DOHH2 (cell line): ENCODE data around the gene TPD52L2.

Experiments used
- H3F3A ChIP-seq: fragments of 200-600 bp; sonication (generic), shearing (Covaris generic); 2 replicates; pipeline ENCODE4 v1.6.0; 2016; ENCODE audit warnings: antibody characterized with exemption, mild to moderate bottlenecking; ENCODE audit not compliant: control insufficient read depth, insufficient read depth
- H3K27ac ChIP-seq: fragments of 200-600 bp; sonication (generic); 2 replicates; pipeline ENCODE4 v1.5.1; 2014; ENCODE audit warnings: low read depth, mild to moderate bottlenecking, low read length, moderate library complexity
- H3K27me3 ChIP-seq: fragments of 200-600 bp; sonication (generic); 2 replicates; pipeline ENCODE4 v1.6.1; 2014; ENCODE audit warnings: mild to moderate bottlenecking, low read length, mixed read lengths; ENCODE audit not compliant: control insufficient read depth
- H3K36me3 ChIP-seq: fragments of 200-600 bp; sonication (generic); 2 replicates; pipeline ENCODE4 v1.6.1; 2014; ENCODE audit warnings: mild to moderate bottlenecking, low read length, moderate library complexity, mixed read lengths; ENCODE audit not compliant: control insufficient read depth
- H3K4me1 ChIP-seq: fragments of 200-600 bp; sonication (generic); 2 replicates; pipeline ENCODE4 v1.6.1; 2014; ENCODE audit warnings: mild to moderate bottlenecking, low read length, mixed read lengths; ENCODE audit not compliant: control insufficient read depth
- H3K4me2 ChIP-seq: fragments of 200-600 bp; sonication (generic); 2 replicates; pipeline ENCODE4 v1.6.0; 2014; ENCODE audit warnings: mild to moderate bottlenecking, low read length, moderate library complexity
- H3K4me3 ChIP-seq: fragments of 200-600 bp; sonication (generic); 2 replicates; pipeline ENCODE4 v1.5.1; 2014; ENCODE audit warnings: mild to moderate bottlenecking, low read length, mixed read lengths
- H3K79me2 ChIP-seq: fragments of 200-600 bp; sonication (generic); 2 replicates; pipeline ENCODE4 v1.6.1; 2014; ENCODE audit warnings: mild to moderate bottlenecking, low read length, mixed read lengths; ENCODE audit not compliant: control insufficient read depth
- H3K9me2 ChIP-seq: fragments of 200-600 bp; sonication (generic); replicated peaks from 2 replicates; pipeline ENCODE4 v1.6.1; 2014; ENCODE audit warnings: mild to moderate bottlenecking, low read length, mixed read lengths; ENCODE audit not compliant: control insufficient read depth
- H3K9me3 ChIP-seq: fragments of 200-600 bp; sonication (generic); 2 replicates; pipeline ENCODE4 v1.6.1; 2014; ENCODE audit warnings: antibody characterized with exemption, low read length, mixed read lengths; ENCODE audit not compliant: control insufficient read depth, insufficient read depth
- H4K20me1 ChIP-seq: fragments of 200-600 bp; sonication (generic); 2 replicates; pipeline ENCODE4 v1.6.0; 2014; ENCODE audit warnings: low read depth, mild to moderate bottlenecking, antibody characterized with exemption, low read length, moderate library complexity; ENCODE audit not compliant: control insufficient read depth, insufficient read depth
- CTCF ChIP-seq: fragments of 200-600 bp; sonication (generic); IDR thresholded peaks from one replicate; pipeline ENCODE4 v1.5.1; 2014; ENCODE audit warnings: antibody characterized with exemption, mild to moderate bottlenecking, low read depth, low read length; ENCODE audit not compliant: poor library complexity, severe bottlenecking
- EZH2phosphoT487 ChIP-seq: fragments of 200-600 bp; sonication (generic); IDR thresholded peaks from 2 replicates; pipeline ENCODE4 v1.6.1; 2017; ENCODE audit warnings: borderline replicate concordance, mild to moderate bottlenecking, antibody characterized with exemption, low read length, moderate library complexity, mixed read lengths

The TPD52L2 gene

GRCh38 chr20:63854766-63855362 is 10.2 kb upstream of the TPD52L2 start:
- H3K27ac ChIP-seq, result no peak overlapping the region
- H3K36me3 ChIP-seq, result no peaks in the 10 kb centered on the region
- H3K27me3 ChIP-seq, result peaks cover 9% of the 10 kb centered on the region
- no peaks in the 10 kb centered on the region for H3K9me3 ChIP-seq
- TF ChIP-seq CTCF (no peak), EZH2phosphoT487 (no peak)
- H4K20me1 ChIP-seq, result no peaks in the 10 kb centered on the region
- H3K9me2 ChIP-seq, result no peaks in the 10 kb centered on the region
- no peak overlapping the region for H3K4me2 ChIP-seq
- H3K4me3 ChIP-seq, result no peak overlapping the region
- H3F3A ChIP-seq, result no peaks in the 10 kb centered on the region
- H3K79me2 ChIP-seq, result no peaks in the 10 kb centered on the region
- H3K4me1 ChIP-seq, result peaks cover 12% of the 10 kb centered on the region

- no peaks in the 10 kb centered on the region for H3F3A ChIP-seq
- TF ChIP-seq EZH2phosphoT487 (no peak), CTCF (no peak)
- H3K9me3 ChIP-seq, result no peaks in the 10 kb centered on the region
- H4K20me1 ChIP-seq, result no peaks in the 10 kb centered on the region; the same call in 1 of the 2 replicates
- peaks cover 12% of the 10 kb centered on the region for H3K4me1 ChIP-seq
- H3K79me2 ChIP-seq, result no peaks in the 10 kb centered on the region
- H3K36me3 ChIP-seq, result no peaks in the 10 kb centered on the region
- H3K27ac ChIP-seq, result no peak overlapping the region
- H3K4me3 ChIP-seq, result no peak overlapping the region
- no peaks in the 10 kb centered on the region for H3K9me2 ChIP-seq
- H3K27me3 ChIP-seq, result peaks cover 9% of the 10 kb centered on the region
- no peak overlapping the region for H3K4me2 ChIP-seq
Measured at GRCh38 chr20:63855363-63856097, 9.5 kb upstream of the TPD52L2 start.

GRCh38 chr20:63856098-63856511 is 9.0 kb upstream of the TPD52L2 start:
- peaks cover 12% of the 10 kb centered on the region for H3K4me1 ChIP-seq
- no peaks in the 10 kb centered on the region for H3K79me2 ChIP-seq
- no peaks in the 10 kb centered on the region for H3F3A ChIP-seq
- H3K27ac ChIP-seq, result no peak overlapping the region
- no peaks in the 10 kb centered on the region; the same call in 1 of the 2 replicates for H4K20me1 ChIP-seq
- no peaks in the 10 kb centered on the region for H3K9me3 ChIP-seq
- H3K9me2 ChIP-seq, result no peaks in the 10 kb centered on the region
- no peak overlapping the region for H3K4me2 ChIP-seq
- TF ChIP-seq EZH2phosphoT487, result no peak
- TF ChIP-seq CTCF, result no peak
- H3K36me3 ChIP-seq, result no peaks in the 10 kb centered on the region
- H3K27me3 ChIP-seq, result peaks cover 3% of the 10 kb centered on the region
- H3K4me3 ChIP-seq, result no peak overlapping the region
